DMS114 treated with DMSO at 0.1 percent for 48 hours (cell line): ENCODE measurements around the gene SLC25A27.
A peak's percentile ranks its signal among the peaks of the same experiment; 100 is the strongest.
"Not testable (repeated sequence)": the region's sequence is repeated elsewhere in the genome, so short reads cannot be mapped to it uniquely, and the experiment has no call there.

Experiments used
- DNase-seq: peaks from one replicate; lab custom pipeline; 2025; ENCODE audit not compliant: unreplicated experiment; lab: John Stamatoyannopoulos, UW

Gene SLC25A27, protein sequence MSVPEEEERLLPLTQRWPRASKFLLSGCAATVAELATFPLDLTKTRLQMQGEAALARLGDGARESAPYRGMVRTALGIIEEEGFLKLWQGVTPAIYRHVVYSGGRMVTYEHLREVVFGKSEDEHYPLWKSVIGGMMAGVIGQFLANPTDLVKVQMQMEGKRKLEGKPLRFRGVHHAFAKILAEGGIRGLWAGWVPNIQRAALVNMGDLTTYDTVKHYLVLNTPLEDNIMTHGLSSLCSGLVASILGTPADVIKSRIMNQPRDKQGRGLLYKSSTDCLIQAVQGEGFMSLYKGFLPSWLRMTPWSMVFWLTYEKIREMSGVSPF

DNA sequence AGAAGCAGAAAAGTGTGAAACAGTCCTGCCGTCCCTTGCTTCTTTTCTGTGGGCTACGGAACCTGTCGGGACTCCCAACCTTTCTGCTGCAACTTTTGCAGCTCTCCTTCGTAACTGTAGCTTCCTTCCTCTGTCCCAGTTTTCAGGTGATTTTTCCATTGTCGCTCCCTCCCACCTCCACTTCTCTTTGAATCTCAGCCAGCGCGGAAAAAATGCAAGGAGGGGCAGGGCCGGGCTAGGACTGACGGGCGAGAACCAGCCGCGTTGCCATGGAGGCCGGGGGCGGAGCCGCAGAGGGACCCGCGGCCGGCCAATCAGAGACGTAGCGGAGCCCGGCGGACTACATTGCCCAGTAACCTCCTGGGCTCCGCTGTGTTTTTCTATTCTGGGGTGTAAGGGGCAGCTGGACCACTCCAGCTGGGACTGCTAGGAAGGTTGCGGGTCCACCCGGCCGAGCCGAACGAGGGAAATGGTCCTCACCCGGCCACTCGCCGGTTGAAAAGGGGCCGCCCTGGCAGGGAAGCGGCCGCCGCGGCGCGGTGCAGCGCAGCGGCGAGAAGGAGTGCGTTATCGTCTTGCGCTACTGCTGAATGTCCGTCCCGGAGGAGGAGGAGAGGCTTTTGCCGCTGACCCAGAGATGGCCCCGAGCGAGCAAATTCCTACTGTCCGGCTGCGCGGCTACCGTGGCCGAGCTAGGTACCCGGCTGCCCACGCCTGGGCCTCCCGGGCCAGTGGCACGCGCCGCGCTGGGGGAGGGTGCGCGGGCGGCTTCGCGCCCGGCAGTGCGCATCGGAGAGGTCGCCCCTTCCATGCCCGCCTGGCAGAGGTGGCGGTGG is at the start of gene SLC25A27, which contains the start of gene CYP39A1:
SLC25A27 (plus strand) TSS at position 373 of the 836 bp plus-strand sequence; CDS start at position 591, 218 bp downstream.
CYP39A1 (minus strand) TSS at position 216 of the 836 bp plus-strand sequence. CDS start 236 bp downstream, outside the sequence.
- DNase-seq: peak; percentile 90

DNA sequence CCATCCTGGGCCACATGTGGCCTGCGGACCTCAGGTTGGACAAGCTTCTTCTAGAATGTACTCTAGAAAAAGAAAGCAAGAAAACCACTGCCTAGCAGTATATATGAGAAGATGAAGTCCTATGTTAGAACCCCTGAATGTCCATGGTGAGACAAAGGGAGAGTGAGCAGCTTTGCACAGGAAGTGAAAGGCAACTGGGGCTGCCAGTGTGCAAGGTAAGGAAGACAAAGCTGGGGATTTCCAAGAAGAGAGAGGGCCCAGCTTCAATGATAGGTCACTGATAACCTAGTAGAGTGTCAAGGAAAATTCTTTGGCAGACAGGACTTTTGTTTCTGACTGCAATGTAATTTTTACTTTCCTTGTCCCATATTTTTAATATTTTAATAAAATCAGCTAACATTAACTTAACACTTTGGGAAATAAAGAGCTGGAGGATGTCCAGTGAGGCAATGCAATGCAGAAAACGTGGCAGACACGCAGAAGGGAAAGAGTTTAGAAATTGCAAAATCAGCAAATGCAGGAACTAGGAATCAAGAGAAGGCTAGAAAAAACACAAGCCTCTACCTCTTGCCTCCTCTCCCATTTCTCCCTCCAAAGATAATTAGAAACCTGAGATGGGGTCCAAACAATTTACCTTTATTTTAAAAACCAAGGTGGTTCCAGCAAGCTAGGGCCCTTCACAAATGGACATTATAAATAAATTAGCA is 47.5 kb upstream of the SLC25A27 start:
- no peak for DNase-seq

DNA sequence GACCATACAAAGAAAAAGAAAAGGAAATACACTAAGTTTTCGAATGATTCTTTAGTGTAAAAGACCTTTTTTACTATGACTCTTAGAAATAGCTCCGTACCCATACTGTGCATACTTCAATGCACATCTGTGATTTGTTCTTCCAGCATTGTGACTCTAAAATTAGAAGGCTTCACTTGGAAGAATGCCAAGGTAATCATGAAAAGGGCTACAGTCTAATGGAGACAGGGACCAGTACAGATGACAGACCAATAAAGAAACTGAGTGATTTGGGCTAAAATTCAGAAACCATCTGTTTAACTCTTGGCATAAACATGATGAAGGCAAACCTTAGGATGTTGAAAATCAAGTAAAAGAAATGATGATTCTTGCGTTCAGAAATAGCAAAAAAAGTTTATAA is 46.4 kb upstream of the SLC25A27 start:
- no peak for DNase-seq

- no peak for DNase-seq
Observed at GRCh38 chr6:46610862-46611553, 41.8 kb upstream of the SLC25A27 start.

GRCh38 chr6:46612645-46613044 is 40.1 kb upstream of the SLC25A27 start:
- DNase-seq: no peak

GRCh38 chr6:46618726-46619125 is 34.0 kb upstream of the SLC25A27 start:
- no peak for DNase-seq

GRCh38 chr6:46626228-46626909 is 26.4 kb upstream of the SLC25A27 start:
- peak; percentile 48 for DNase-seq

GRCh38 chr6:46626976-46627375 is 25.8 kb upstream of the SLC25A27 start:
- DNase-seq: no peak

DNA sequence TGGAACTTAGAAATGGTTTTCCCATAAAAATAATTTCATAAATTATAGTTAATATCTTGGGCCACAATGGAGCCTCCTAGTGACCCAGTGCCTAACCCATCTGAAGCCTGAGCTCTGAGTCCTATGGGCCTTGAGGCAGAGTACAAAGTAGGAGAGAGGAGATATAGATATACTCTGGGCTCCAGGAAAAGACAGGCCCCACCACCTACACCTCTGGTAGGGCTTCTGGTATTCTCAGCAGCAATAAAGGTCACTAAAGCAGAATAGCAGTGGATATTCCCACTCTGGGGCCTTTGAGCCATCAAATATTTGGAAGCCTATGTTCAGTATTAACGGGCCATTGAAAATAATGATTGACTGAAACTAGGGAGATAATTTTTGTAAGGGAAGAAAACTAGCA is 24.3 kb upstream of the SLC25A27 start:
- DNase-seq: no peak

GRCh38 chr6:46628976-46629375 is 23.8 kb upstream of the SLC25A27 start:
- no peak for DNase-seq

GRCh38 chr6:46629691-46630090 is 23.1 kb upstream of the SLC25A27 start:
- DNase-seq: no peak

- DNase-seq: no peak
Observed at GRCh38 chr6:46632053-46632452, 20.7 kb upstream of the SLC25A27 start.

DNA sequence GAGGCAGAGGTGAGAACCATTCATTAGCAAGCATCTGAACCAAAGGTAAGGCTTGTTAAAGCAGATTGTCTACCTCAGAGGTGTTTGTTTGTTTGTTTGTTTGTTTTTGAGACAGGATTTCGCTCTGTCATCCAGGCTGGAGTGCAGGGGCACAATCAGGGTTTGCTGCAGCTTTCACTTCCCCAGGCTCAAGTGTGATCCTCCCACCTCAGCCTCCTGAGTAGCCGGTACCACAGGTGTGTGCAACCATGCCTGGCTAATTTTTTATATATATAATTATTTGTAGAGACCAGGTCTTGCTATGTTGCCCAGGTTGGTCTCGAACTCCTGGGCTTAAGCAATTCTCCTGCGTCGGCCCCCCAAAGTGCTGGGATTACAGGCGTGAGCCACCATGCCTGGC is 17.3 kb upstream of the SLC25A27 start:
- no peak for DNase-seq

GRCh38 chr6:46637145-46637544 is 15.6 kb upstream of the SLC25A27 start:
- DNase-seq: no peak

DNA sequence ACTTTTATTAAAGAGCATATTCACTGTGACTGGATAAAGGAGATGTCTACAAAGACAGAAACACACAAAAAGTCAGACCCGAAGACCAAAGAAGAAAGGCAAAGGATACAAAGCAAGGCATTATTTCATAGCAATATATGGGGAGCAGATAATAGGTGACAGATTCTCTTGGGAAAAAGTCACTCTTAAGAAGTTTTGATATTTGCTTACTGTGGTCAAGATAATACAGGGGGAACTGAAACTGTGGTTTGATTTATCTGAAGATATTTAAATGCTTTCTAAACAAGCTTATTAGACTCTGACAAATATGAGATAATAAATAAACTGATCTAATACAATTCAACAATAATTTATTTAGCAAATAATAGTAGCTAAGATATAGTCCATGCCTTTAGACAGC is 14.8 kb upstream of the SLC25A27 start:
- no peak for DNase-seq

DNA sequence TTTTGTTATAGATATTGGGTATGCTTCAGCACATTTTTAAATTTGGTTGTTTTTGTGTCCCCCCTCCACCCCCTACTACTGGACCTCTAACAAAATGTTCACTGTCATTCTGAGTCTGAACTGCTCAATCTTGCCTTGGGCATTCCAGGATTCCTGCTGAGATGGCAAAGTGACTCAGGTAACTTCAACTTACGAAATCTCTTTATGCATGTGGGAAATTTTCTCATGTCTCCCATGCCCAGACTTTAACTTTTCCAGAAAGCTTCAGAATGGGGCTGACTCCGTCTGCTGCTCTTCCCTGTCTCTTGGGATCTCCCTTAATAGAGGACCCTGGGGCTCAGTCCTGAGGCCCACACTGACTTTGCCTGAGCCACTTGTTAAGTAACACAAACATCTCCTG is 14.1 kb upstream of the SLC25A27 start:
- DNase-seq: no peak

GRCh38 chr6:46642928-46643751 is 9.6 kb upstream of the SLC25A27 start:
- DNase-seq: no peak

DNA sequence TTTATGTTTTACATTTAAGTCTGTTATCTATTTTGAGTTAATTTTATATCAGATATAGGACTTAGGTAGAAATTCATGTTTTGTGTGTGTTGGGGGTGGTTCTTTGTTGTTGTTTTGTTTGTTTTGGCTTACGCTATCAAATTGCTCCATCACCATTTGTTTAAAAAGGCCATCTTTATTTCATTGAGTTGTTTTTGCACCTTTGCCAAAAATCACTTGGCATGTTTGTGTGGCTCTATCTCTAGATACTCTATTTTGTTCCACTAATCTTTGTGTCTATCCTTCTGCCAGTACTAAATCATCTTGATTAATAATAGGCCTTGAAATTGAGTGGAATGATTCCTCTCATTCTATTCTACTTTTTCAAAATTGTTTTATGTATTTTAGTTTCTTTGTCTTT is 7.5 kb upstream of the SLC25A27 start:
- DNase-seq: no peak

GRCh38 chr6:46648108-46648507 is 4.7 kb upstream of the SLC25A27 start:
- DNase-seq: not testable (repeated sequence)
